Stimulated activated effector memory CD8-positive, alpha-beta T cell treated with anti-CD3 and anti-CD28 coated beads, Interleukin-12 subunit alpha, Interleukin-12 subunit beta, amount 100 ng/mL, for 72 hours (primary cell): Measurements from ENCODE around the gene ACOT8.

Source experiments
- ATAC-seq: fragments of 150-1000 bp; cut with Tn5 transposase; 2 replicates; pipeline ENCODE4 v1.10.0; 2021
- DNase-seq, 2 donors: peaks; one replicate each; pipeline ENCODE4 v3.0.0; 2021 to 2022; ENCODE audit warnings: low spot score in 2 of 2
- H3K27ac Mint-ChIP-seq: one replicate; pipeline ENCODE4 v1.8.0; 2022; ENCODE audit warnings: mild to moderate bottlenecking, mixed read lengths
- H3K36me3 Mint-ChIP-seq: one replicate; pipeline ENCODE4 v1.8.0; 2022; ENCODE audit warnings: mild to moderate bottlenecking, mixed read lengths
- H3K4me1 Mint-ChIP-seq: one replicate; pipeline ENCODE4 v1.8.0; 2022; ENCODE audit warnings: mixed read lengths
- H3K4me3 Mint-ChIP-seq: one replicate; pipeline ENCODE4 v1.8.0; 2022; ENCODE audit warnings: mild to moderate bottlenecking, mixed read lengths
- H3K9me3 Mint-ChIP-seq: one replicate; pipeline ENCODE4 v1.8.0; 2022; ENCODE audit warnings: mixed read lengths

The ACOT8 gene

GRCh38 chr20:45848969-45849582, 8.1 kb downstream of the ACOT8 start:
- peaks cover 6% of the 10 kb centered on the region for H3K4me1 Mint-ChIP-seq
- DNase-seq = no peak
- H3K9me3 Mint-ChIP-seq = no peaks in the 10 kb centered on the region
- H3K27ac Mint-ChIP-seq = no peak overlapping the region
- H3K4me3 Mint-ChIP-seq = no peak overlapping the region
- ATAC-seq = no peak
- peaks cover 69% of the 10 kb centered on the region for H3K36me3 Mint-ChIP-seq

DNA sequence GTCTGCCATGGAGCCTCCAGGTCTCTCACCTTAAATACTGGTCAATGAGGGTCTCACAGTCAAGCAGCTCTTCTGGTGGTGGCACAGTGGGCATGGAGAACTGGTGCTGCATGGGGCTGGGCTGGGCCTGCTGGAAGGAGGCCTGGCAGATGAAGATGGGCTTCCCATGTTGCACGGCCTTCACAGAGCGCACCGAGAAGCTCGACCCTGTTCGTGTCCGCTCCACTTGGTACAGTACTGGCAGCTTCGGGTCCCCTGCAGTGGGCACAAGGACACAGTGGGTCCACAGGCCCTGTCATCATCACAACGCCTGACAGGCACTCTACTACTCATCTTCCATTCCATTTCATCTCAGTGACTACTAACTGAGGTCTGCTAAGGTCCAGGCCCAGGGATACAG, 8.8 kb downstream of the ACOT8 start:
- ATAC-seq (no peak), DNase-seq (no peak)
- Mint-ChIP-seq H3K9me3 (no peaks in the 10 kb centered on the region), H3K4me3 (no peak overlapping the region), H3K27ac (no peak overlapping the region), H3K4me1 (peaks cover 8% of the 10 kb centered on the region), H3K36me3 (peaks cover 68% of the 10 kb centered on the region)

DNA sequence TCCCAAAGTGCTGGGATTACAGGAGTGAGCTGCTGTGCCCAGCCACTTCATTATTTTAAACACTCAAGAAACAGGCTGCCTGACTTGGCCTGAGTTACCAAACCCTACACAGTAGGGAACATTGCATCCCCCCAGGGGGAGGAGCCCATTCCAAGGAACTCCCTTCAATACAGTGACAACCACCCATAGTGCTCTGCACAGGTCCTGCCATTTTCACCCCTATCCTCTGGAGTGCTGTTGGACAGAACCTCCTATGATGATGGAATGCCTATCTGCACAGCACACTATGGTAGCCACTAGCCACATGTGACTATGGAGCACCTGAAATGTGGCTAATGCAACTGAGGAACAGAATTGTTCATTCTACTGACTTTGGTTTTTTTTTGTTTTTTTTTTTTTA, 11.7 kb downstream of the ACOT8 start:
- Mint-ChIP-seq H3K4me1 (peaks cover 10% of the 10 kb centered on the region), H3K9me3 (no peaks in the 10 kb centered on the region), H3K4me3 (no peak overlapping the region), H3K36me3 (peaks cover 61% of the 10 kb centered on the region), H3K27ac (no peak overlapping the region)
- DNase-seq = no peak
- no peak for ATAC-seq

GRCh38 chr20:45843506-45843905, 13.7 kb downstream of the ACOT8 start:
- DNase-seq (no peak), ATAC-seq (no peak)
- H3K4me3 Mint-ChIP-seq = no peak overlapping the region
- peak overlapping the region; percentile 80 for H3K27ac Mint-ChIP-seq
- peaks cover 5% of the 10 kb centered on the region for H3K4me1 Mint-ChIP-seq
- no peaks in the 10 kb centered on the region for H3K9me3 Mint-ChIP-seq
- H3K36me3 Mint-ChIP-seq = peaks cover 53% of the 10 kb centered on the region

GRCh38 chr20:45842169-45842812, 14.9 kb downstream of the ACOT8 start:
- no peak for ATAC-seq
- Mint-ChIP-seq H3K36me3 (peaks cover 44% of the 10 kb centered on the region), H3K27ac (no peak overlapping the region)

DNA sequence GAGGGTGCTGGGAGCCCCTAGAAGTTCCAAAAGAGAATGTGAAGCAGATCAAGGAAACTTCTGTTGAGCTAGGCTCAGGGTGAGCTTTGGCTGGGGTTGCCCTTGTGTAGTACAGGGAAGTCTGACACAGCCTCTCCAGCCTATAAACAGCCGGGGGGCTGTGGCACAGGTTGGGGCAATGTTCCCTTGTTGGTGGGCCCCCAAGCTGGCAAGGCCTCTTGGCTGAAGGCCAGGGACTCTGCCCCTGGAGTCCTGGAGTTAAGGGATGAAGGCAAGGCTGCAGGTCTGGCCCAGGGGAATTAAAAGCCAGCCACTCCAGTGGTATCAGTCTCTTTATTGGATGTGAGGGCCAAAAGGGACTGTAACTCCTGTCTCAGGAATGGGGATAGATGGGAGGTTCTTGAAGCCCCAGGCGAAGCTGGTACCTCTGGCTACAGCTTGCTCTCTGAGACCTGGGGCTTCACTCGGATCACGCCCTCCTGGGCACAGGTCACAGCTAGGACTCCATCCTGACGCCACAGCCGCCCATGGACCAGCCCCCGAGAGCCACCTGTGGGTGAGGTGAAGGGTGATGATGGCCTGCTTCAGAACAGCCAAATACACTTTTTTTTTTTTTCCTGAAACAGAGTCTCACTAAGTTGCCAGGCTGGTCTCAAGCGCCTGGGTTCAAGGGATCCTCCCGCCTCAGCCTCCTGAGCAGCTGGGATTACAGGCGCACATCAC, 15.6 kb downstream of the ACOT8 start:
- peaks cover 38% of the 10 kb centered on the region for H3K36me3 Mint-ChIP-seq
- H3K27ac Mint-ChIP-seq = peak overlapping the region; percentile 60
- H3K4me3 Mint-ChIP-seq = no peak overlapping the region
- ATAC-seq (no peak), DNase-seq (no peak)
- H3K4me1 Mint-ChIP-seq = peaks cover 5% of the 10 kb centered on the region
- no peaks in the 10 kb centered on the region for H3K9me3 Mint-ChIP-seq

More at GRCh38 chr20:45842169-45842812, 14.9 kb downstream of the ACOT8 start:
- Mint-ChIP-seq H3K4me1 (peaks cover 5% of the 10 kb centered on the region), H3K9me3 (no peaks in the 10 kb centered on the region), H3K4me3 (no peak overlapping the region)
- DNase-seq = no peak

GRCh38 chr20:45840700-45841198, 16.4 kb downstream of the ACOT8 start:
- ATAC-seq (no peak), DNase-seq (no peak)
- Mint-ChIP-seq H3K36me3 (peaks cover 36% of the 10 kb centered on the region), H3K27ac (peak overlapping the region; percentile 60), H3K9me3 (no peaks in the 10 kb centered on the region), H3K4me3 (no peak overlapping the region), H3K4me1 (peaks cover 5% of the 10 kb centered on the region)

GRCh38 chr20:45836841-45837240, 20.4 kb downstream of the ACOT8 start:
- no peak overlapping the region for H3K4me3 Mint-ChIP-seq
- ATAC-seq = no peak

GRCh38 chr20:45835825-45836224, 21.4 kb downstream of the ACOT8 start:
- Mint-ChIP-seq H3K9me3 (no peaks in the 10 kb centered on the region), H3K27ac (peak overlapping the region; percentile 65), H3K4me1 (peaks cover 10% of the 10 kb centered on the region), H3K4me3 (no peak overlapping the region), H3K36me3 (peaks cover 6% of the 10 kb centered on the region)
- DNase-seq (no peak), ATAC-seq (no peak)

More at GRCh38 chr20:45836841-45837240, 20.4 kb downstream of the ACOT8 start:
- no peak for DNase-seq
- Mint-ChIP-seq H3K36me3 (peaks cover 6% of the 10 kb centered on the region), H3K4me1 (peaks cover 10% of the 10 kb centered on the region), H3K27ac (peak overlapping the region; percentile 65), H3K9me3 (no peaks in the 10 kb centered on the region)

GRCh38 chr20:45835329-45835765, 21.8 kb downstream of the ACOT8 start:
- Mint-ChIP-seq H3K9me3 (no peaks in the 10 kb centered on the region), H3K36me3 (peaks cover 6% of the 10 kb centered on the region), H3K4me1 (peaks cover 10% of the 10 kb centered on the region), H3K4me3 (peak overlapping the region; percentile 66), H3K27ac (peak overlapping the region; percentile 23)
- DNase-seq = no peak
- ATAC-seq = no peak

- DNase-seq (no peak), ATAC-seq (no peak)
- Mint-ChIP-seq H3K4me1 (peaks cover 10% of the 10 kb centered on the region), H3K4me3 (peak overlapping the region; percentile 66), H3K9me3 (no peaks in the 10 kb centered on the region), H3K27ac (peak overlapping the region; percentile 23), H3K36me3 (peaks cover 6% of the 10 kb centered on the region)
Measured at GRCh38 chr20:45834797-45835161, 22.4 kb downstream of the ACOT8 start.

DNA sequence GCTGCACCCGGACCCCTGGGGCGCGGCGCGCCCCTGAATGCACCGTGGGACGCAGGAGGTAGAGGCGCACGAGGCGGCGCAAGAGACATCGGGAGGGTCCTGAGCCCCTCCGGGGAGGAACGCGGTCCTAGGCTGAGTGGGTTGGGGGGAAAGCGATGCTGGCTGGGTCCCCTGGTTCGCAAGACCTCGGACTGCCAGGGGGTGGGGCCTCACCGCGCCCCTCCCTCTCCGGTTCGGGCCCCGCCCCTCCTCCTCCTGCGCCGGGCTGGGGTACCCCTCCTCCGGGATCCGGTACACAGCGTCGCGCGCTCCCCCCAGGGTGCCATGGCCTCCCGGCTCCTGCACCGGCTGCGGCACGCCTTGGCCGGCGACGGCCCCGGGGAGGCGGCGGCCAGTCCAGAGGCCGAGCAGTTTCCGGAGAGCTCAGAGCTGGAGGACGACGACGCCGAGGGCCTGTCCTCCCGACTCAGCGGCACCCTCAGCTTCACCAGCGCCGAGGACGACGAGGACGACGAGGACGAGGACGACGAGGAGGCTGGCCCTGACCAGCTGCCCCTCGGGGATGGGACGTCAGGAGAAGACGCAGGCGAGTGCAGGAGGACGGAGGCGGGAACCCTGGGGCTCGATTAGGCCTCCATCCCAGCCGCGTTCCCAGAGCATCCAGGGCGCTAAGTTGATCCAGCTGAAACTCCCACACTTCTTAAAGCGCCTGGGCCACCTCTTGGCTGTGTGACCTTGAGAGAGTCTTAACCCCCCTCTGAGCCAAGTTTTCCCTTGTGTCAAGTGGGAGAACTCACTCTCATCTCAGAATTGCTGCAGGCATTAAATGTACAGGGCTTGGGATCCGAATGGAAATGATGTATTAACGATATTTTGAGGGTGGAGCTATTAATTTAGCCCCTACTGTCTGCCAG, 23.1 kb downstream of the ACOT8 start:
- Mint-ChIP-seq H3K4me3 (peak overlapping the region; percentile 66), H3K27ac (peak overlapping the region; percentile 56), H3K36me3 (peaks cover 6% of the 10 kb centered on the region), H3K4me1 (peaks cover 10% of the 10 kb centered on the region), H3K9me3 (no peaks in the 10 kb centered on the region)
- peak; percentile 25 to 65 for DNase-seq
- ATAC-seq = peak; percentile 73

DNA sequence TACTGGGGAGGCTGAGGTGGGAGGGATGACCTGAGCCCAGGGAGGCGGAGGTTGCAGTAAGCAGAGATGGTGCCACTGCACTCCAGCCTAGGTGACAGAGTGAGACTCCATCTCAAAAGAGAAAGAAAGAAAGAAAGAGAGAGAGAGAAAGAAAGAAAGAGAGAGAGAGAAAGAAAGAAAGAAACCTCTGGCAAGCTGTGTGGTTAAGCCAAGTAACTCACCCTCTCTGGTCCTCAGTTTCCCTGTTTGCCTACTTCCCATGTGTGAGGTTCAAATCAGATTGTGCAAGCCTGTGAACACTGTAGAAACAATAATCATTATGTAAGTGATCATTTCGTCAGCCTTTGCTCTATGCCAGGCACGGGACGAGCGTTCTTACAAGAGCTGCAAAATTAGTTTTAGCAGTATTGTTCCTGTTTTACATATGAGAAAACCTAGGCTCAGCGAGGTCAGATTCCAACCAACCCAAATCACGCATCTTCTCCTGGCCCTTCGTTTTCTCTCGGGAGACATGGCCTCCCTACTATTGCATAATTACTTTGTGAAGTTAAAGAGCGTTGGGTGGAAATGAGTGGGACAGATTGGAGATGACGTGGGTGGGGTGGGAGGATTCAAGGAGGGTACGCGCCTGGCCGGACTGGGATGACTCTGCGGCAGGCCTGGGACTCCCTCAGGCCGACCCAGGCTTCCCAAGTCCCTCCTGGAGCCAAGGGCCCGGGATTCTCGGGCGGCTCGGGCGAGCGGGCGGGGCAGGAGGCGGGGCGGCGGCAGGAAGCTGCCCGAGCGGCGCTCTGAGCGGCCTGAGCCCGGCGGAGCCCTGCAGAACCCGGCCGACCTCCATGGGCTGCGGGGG, 23.9 kb downstream of the ACOT8 start, which contains the start of gene SNX21:
SNX21 (plus strand) TSS at position 770 of the 853 bp plus-strand sequence. CDS start 121 bp downstream, outside the sequence.
- ATAC-seq (peak; percentile 74), DNase-seq (peak; percentile 4 to 62)
- Mint-ChIP-seq H3K27ac (peak within 1 kb of the TSS; percentile 56), H3K4me3 (peak within 1 kb of the TSS; percentile 66), H3K4me1 (peaks cover 10% of the 10 kb centered on the region), H3K9me3 (no peaks in the 10 kb centered on the region), H3K36me3 (peaks cover 6% of the 10 kb centered on the region)

- ATAC-seq (no peak), DNase-seq (no peak)
- peaks cover 10% of the 10 kb centered on the region for H3K4me1 Mint-ChIP-seq
Measured at GRCh38 chr20:45832619-45833018, 24.6 kb downstream of the ACOT8 start.

More at GRCh38 chr20:45832619-45833018, 24.6 kb downstream of the ACOT8 start:
- Mint-ChIP-seq H3K4me3 (peak overlapping the region; percentile 66), H3K27ac (no peak overlapping the region), H3K36me3 (peaks cover 6% of the 10 kb centered on the region), H3K9me3 (no peaks in the 10 kb centered on the region)
